C4-2B (cell line): ENCODE data around the gene GGCX.

Experiments used
- H3K27ac ChIP-seq: fragments of 450-650 bp; 2 replicates; pipeline ENCODE4 v1.5.1; 2017
- CTCF ChIP-seq: fragments of 450-650 bp; conservative IDR thresholded peaks from 2 replicates; pipeline ENCODE4 v1.5.1; 2017; ENCODE audit warnings: mild to moderate bottlenecking
- ZFX ChIP-seq: fragments of 450-650 bp; IDR thresholded peaks from 2 replicates; pipeline ENCODE4 v1.6.1; 2017

GGCX gene

GRCh38 chr2:85527787-85528186 is 33.5 kb downstream of the GGCX start:
- TF ChIP-seq ZFX (no peak), CTCF (no peak)
- no peak overlapping the region for H3K27ac ChIP-seq

GRCh38 chr2:85525567-85525966 is 35.7 kb downstream of the GGCX start:
- TF ChIP-seq ZFX (no peak), CTCF (no peak)
- peak overlapping the region; percentile 74 for H3K27ac ChIP-seq

- TF ChIP-seq CTCF, result no peak
- no peak for TF ChIP-seq ZFX
- peak overlapping the region; percentile 74 for H3K27ac ChIP-seq
These were observed 36.3 kb downstream of the GGCX start for GRCh38 chr2:85525029-85525428.

DNA sequence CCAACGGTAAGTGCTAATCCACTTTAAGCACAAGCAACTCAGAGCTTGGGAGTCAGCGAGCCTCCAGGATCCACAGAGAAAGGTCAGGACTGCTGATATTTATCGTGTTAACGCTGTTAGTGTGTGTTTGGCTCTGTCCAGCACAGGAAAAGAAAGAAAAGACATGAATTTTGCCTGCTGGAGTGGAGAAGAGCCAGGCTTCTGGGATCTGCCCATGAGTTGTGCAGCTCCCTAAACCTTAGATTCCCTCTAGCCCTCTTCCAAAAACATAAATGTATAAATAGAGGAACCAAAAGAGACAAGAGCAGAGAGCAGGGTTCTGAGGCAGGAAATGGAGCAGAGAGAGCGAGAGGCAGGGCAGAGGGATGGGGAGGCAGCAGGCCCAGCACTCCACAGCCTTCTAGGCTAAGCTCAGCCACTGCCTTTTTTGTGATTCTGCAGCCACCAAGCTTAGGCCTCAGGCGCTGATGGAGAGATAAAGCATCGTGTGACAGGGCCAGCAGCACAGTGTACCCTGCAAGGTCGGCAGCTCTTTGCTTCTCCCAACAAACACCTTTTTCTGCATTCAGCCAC is 36.9 kb downstream of the GGCX start:
- TF ChIP-seq ZFX (peak; percentile 71), CTCF (no peak)
- peak overlapping the region; percentile 74 for H3K27ac ChIP-seq

GRCh38 chr2:85523903-85524335 is 37.4 kb downstream of the GGCX start:
- TF ChIP-seq ZFX (no peak), CTCF (no peak)
- H3K27ac ChIP-seq, result peak overlapping the region; percentile 74

- no peak for TF ChIP-seq CTCF
- no peak for TF ChIP-seq ZFX
- peak overlapping the region; percentile 74 for H3K27ac ChIP-seq
These were observed 38.0 kb downstream of the GGCX start for GRCh38 chr2:85523062-85523902.

DNA sequence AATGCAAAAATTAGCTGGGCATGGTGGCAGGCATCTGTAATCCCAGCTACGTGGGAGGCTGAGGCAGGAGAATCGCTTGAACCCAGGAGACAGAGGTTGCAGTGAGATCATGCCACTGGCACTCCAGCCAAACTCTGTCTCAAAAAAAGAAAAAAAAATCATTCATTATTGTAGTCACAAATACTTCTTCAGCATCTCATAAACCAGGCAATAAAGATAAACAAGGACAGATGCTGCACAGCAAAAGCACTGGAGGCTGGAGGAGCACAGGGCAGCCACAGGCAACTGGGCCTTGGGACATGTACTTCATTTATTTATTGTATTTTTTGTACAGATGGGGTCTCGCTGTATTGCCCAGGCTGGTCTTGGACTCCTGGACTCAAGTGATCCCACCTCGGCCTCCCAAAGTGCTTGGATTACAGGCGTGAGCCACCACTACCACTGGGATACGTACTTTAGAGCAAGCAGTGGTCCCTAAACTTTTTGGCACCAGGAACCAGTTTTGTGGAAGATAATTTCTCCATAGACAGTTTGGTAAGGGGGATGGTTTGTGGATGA is 39.1 kb downstream of the GGCX start:
- TF ChIP-seq CTCF (no peak), ZFX (no peak)

More for the DNA sequence above, 39.1 kb downstream of the GGCX start:
- H3K27ac ChIP-seq, result peak overlapping the region; percentile 74; the same call in 1 of the 2 replicates
